ENCODE results near the gene MRPS5.

DNA sequence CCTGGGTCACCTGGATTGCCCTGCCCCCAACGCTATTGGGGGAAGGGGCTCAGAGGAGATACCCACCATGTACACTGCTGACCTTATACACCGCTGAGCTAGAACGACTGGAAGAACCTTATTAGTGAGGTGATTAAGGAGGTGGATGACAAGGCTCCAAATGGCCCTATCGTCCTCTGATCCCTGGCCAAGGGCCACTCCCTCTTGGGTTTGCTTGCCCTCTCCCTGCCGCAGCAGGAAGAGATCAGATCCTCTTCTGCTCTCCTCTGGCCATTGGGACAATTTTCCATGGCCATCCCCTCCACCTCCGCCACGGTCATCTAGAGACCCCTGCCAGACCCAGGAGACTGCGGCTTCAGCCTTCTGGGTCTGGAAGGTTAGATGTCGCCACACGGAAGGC lies 36.8 kb upstream of the MRPS5 start:
- TF ChIP-seq, protein P1, sequence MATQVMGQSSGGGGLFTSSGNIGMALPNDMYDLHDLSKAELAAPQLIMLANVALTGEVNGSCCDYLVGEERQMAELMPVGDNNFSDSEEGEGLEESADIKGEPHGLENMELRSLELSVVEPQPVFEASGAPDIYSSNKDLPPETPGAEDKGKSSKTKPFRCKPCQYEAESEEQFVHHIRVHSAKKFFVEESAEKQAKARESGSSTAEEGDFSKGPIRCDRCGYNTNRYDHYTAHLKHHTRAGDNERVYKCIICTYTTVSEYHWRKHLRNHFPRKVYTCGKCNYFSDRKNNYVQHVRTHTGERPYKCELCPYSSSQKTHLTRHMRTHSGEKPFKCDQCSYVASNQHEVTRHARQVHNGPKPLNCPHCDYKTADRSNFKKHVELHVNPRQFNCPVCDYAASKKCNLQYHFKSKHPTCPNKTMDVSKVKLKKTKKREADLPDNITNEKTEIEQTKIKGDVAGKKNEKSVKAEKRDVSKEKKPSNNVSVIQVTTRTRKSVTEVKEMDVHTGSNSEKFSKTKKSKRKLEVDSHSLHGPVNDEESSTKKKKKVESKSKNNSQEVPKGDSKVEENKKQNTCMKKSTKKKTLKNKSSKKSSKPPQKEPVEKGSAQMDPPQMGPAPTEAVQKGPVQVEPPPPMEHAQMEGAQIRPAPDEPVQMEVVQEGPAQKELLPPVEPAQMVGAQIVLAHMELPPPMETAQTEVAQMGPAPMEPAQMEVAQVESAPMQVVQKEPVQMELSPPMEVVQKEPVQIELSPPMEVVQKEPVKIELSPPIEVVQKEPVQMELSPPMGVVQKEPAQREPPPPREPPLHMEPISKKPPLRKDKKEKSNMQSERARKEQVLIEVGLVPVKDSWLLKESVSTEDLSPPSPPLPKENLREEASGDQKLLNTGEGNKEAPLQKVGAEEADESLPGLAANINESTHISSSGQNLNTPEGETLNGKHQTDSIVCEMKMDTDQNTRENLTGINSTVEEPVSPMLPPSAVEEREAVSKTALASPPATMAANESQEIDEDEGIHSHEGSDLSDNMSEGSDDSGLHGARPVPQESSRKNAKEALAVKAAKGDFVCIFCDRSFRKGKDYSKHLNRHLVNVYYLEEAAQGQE (IDR thresholded peaks at IDR 0.05; ENCODE audit: insufficient read depth in 1 of 2, low read depth in 2 of 2, low read length in 2 of 2), result no peak
- no peak for TF ChIP-seq POLR2AphosphoS5 (IDR thresholded peaks at IDR 0.05; ENCODE audit: low read depth, low read length)
